LNCaP clone FGC (cell line): ENCODE measurements around the gene SLC24A3.

Experiments
- DNase-seq: peaks from one replicate; pipeline ENCODE4 v3.0.0-alpha.2; 2011; ENCODE audit warnings: low read depth
- H3K4me3 ChIP-seq: 2 replicates; pipeline ENCODE4 v1.5.1; 2011; ENCODE audit warnings: mild to moderate bottlenecking, low read depth, low read length, control low read depth
- TF ChIP-seq, protein P1 (sequence below): IDR thresholded peaks from 2 replicates; pipeline ENCODE4 v1.5.1; 2012; ENCODE audit warnings: mild to moderate bottlenecking; ENCODE audit not compliant: control insufficient read depth, insufficient read depth; ENCODE audit errors: extremely low read depth

SLC24A3 gene

DNA sequence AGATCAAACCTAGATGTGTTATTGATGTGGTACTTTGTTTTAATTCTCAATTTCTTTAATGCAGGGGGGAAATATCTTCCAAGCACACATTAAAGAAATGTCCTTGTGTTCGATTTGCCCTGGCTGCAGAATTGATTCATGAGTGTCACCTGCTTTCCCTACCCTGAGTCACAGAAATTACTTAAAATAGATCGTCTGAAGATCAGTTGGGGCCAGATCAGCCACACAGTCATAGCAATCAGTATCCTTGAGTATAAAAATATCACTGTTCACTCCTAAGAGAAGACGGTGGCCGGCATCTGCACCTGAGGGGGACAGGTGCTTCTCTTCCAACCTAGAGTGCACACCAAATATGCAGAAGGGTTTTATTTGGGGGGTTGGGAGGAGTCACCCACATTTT, 430.4 kb downstream of the SLC24A3 start:
- no peak overlapping the region for H3K4me3 ChIP-seq
- TF ChIP-seq, protein P1, sequence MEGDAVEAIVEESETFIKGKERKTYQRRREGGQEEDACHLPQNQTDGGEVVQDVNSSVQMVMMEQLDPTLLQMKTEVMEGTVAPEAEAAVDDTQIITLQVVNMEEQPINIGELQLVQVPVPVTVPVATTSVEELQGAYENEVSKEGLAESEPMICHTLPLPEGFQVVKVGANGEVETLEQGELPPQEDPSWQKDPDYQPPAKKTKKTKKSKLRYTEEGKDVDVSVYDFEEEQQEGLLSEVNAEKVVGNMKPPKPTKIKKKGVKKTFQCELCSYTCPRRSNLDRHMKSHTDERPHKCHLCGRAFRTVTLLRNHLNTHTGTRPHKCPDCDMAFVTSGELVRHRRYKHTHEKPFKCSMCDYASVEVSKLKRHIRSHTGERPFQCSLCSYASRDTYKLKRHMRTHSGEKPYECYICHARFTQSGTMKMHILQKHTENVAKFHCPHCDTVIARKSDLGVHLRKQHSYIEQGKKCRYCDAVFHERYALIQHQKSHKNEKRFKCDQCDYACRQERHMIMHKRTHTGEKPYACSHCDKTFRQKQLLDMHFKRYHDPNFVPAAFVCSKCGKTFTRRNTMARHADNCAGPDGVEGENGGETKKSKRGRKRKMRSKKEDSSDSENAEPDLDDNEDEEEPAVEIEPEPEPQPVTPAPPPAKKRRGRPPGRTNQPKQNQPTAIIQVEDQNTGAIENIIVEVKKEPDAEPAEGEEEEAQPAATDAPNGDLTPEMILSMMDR = no peak
- no peak for DNase-seq

DNA sequence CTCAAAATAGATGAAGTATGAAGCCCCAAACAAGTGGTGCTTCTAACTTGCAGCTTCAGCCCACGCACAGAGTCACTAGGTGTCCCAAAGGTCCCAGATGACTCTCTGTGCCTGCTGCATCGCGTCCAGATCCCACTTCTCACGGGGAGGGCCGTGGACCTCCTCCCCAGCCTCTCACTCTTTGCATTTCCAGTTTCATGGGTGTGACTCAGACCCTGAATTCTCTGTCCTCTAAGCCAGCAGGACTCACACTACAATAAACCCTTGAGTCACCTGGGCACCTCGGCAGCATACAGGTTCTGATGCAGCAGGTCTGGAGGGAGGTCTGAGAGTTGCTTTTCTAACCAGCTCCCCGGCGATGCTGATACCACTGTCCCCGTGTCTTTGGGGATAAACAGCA, 431.6 kb downstream of the SLC24A3 start:
- TF ChIP-seq, protein P1 = no peak
- no peak for DNase-seq
- H3K4me3 ChIP-seq = no peak overlapping the region

DNA sequence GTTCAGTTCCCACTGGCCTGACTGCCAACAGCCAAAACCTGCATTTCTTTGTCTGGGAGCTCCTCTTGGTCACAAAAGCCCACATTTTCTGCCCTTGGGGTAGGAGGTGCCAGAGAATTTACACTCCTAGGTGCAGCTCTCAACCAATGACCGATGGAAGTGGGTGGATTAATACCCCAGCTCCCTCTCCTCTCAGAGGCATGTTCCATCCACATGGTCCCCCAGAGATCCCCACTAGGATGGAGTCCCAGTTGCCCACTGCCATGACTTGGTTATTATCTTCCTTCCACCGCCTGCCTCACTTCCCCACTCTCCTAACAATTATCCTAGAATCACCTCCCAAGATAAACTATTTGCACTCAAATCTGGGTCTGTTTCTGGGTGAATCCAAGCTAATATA, 434.5 kb downstream of the SLC24A3 start:
- TF ChIP-seq, protein P1 = no peak
- H3K4me3 ChIP-seq = no peak overlapping the region
- no peak for DNase-seq

DNA sequence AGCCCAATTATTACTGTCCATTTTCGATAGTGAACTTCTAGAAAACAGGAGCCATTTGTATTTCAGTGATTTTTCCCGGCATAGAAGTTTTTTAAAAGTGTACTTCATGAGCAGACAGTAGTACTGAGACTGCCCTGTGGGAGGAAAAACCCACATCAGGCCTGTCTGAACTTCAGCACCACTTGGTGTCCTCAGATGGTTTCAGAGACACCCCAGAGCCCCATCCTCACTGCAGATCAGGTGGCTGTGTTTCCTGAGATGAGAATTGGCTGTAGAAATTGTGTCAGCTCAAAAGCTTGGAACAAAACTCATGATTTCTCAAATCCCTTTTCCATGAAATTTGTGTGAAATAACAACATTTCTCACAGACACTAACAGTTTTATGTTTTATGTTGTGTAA, 435.6 kb downstream of the SLC24A3 start:
- no peak overlapping the region for H3K4me3 ChIP-seq
- DNase-seq = no peak
- TF ChIP-seq, protein P1 = no peak

DNA sequence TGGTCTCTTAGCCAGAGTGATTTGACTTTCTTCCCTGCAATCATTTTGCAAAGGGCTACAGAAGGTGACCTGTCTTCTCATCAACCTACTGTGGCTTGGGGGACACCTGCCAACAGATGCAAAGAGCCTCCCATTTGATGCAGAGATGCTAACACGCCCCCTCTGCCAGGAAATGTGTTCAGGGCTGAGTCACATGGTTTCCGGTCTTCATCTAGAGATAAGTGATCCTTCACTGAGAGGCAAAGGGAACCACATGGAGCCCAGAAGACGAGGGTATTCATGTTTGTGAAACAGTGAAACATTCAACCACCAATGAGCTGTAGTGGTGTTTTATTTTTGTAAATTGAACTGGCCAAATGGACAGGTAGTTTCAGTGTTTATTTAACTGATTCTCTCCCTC, 436.6 kb downstream of the SLC24A3 start:
- TF ChIP-seq, protein P1 = no peak
- DNase-seq = no peak
- H3K4me3 ChIP-seq = no peak overlapping the region

DNA sequence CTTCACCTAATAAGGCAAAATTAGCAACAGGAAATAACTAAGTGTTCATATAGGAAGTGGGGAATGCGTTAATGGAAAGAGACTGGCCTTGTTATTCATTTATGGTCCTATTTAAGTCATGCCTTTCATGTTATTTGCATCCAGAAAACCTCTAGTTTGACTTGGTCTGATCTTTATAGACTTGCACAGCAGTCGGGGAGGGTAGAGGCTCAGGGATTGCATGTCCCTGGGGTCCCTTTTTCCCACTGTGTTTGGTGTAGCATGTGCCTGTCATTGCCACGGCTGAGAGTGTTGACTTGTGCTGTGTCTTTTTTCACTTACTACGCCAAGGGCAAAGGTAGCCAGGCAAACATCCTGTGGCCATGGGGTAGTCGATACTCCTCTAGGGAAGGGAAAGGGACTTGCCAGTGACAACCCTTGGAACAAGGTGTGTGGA, 440.2 kb downstream of the SLC24A3 start:
- no peak for DNase-seq
- no peak overlapping the region for H3K4me3 ChIP-seq
- TF ChIP-seq, protein P1 = no peak

DNA sequence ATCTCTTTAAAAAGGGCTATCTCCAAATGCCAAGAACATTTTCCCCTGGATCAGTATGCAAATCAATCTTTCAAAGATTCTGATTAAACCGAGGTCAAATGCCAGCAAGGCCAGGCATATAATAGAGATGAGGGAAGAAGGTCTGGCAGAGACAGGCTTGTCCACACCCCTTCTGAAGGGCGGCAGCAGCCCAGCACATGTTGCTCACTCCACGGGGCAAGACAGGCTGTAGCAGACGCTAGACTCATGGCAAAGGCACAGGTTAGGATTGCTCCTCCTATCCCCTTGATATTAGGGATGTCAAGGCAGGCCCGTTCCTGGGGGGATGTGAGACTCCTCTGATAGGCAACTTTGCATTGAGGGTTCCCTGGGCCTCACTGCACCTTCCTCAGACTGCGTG, 440.9 kb downstream of the SLC24A3 start:
- TF ChIP-seq, protein P1 = no peak
- no peak for DNase-seq

More for the DNA sequence above, 440.9 kb downstream of the SLC24A3 start:
- H3K4me3 ChIP-seq = no peak overlapping the region
